Fibroblast of skin of back (primary cell): ENCODE results near the gene AFTPH.

ENCODE experiments used
- DNase-seq: peaks from one replicate; pipeline ENCODE4 v3.0.0-alpha.2; 2013

The AFTPH gene

GRCh38 chr2:64591188-64591587, 67.1 kb downstream of the AFTPH start:
- DNase-seq: no peak

DNA sequence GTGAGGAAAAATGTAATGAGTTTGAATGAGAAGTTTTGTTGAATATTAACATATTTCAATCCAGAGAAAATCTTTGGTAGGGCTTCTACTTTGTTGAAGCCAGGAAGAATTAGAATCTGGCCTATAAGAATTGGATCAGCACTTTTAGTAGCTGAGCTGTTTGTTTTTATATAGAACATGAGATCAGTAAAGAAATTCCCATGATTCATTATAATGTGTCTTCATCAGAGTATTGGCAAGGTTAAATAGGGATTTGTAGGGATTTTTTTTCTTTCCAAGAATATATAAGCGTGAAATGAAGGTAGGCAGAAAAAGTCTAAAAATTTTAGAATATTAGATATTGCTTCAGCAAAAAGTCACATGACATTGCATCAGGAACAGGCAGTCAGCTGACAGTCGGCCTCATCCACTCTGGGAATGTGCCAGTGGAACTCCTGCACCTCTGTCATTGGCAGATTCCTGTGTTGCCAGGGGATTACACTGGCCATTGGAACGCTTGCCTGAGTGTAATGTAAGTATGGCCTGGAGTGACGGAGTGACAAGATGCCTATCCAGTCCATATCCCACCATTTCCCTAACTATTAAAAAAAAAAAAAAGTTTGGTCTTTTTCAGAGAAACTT, 69.0 kb downstream of the AFTPH start:
- no peak for DNase-seq

DNA sequence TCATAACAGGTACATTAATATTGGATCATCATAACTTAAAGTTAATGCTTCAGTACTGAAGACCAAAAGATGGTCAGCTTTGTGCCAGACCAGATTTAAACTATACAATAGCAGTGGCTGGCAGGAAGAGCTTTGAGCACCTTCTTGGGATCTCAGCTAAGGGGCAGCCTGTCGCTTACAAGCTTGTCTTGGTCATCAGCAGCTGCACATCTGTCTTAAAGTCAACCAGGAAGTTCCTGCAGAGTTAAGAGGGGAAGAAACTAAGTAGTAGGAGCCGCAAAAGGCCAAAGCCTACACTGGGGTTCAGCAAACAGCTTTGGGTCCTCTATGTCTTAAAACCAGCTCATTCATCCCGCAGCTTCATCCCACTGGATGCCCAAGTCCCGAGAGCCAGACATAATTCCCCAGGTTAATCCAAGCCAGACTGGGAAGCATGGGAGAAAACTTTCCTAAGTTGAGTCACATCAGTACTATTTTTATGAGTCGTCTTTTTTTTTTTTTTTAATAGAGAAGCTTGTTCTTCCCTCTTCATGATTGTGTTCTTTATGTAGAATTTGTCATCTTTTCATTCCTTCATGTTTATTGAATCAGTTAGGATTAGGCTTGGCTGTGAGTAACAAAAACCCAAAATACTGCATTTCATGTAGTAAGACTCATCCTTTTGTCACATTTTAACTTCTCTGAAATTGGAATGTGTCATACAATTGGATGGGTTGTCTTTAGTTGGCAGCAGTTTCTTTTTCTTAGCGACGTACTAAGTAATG, 70.3 kb downstream of the AFTPH start:
- DNase-seq: peak; percentile 93

DNA sequence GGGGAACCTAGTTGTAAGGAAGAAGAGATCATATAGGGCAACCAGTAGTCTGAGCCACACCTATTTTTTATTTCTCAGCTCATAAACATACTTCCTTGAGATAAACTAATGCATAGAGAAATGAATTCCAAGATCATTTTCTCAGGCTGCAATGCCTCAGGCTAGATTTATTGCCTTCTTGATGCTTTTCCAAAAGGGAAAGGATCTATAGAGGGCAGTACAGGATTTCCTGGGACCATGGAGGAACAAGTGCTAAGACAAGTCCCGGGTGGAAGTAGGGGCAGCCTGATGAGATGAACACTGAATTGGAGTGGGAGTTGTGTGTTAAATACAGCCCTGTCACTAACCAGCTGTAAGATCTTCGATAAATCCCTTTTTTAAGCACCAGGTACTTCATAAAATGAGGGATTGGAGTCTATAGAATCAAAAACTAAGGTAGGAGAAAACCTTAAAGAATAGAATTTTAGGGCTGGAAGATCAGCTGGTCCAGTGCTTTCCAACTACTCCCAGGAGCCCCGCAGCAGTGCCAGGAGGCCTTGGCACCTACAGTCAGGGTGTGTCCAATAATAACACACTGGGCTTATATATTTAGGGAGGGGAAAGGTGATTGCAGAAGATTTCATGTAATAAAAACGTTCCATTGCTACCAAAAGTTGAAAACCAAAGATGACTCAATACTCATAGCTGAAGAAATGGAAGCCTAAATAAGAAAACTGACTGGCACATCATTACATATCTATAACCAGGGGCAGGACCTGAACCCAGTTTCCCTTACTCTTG, 71.5 kb downstream of the AFTPH start:
- peak; percentile 41 for DNase-seq

GRCh38 chr2:64598226-64598625, 74.1 kb downstream of the AFTPH start:
- no peak for DNase-seq

GRCh38 chr2:64599469-64599868, 75.3 kb downstream of the AFTPH start:
- DNase-seq: no peak

DNA sequence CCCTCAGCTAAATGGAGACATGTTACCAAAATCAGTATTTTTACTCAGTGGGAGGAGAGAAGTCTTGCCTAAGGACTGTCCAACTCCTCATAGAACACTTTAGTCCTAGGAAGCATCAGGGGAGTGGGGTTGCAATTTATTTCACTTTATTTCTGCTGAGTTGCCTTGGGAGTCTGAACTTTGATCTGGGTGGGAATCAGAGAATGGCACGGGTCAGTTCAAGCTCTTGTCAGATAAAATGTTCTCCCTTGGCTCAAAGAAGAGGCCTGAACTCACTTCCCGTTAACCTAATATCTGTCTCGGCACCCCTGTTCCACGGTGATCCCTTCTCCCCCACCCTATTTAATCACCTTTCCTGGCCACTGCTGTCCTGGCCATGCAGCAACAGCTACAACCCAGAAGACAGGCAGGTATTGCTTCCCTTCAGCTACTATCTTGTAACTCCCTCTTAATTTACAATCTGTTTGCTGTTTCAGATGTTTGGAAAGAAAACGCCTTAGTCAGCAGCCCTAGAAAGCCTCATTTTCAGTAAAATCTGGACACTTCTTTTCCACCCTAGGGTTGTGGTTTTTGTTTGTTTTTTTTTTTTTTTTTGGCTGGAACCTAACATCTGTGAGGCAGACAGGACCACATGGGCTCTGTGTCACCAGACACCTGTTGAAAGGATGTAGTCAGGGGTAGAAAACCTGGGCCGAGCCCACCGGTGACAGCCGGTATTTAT, 77.1 kb downstream of the AFTPH start:
- no peak for DNase-seq

DNA sequence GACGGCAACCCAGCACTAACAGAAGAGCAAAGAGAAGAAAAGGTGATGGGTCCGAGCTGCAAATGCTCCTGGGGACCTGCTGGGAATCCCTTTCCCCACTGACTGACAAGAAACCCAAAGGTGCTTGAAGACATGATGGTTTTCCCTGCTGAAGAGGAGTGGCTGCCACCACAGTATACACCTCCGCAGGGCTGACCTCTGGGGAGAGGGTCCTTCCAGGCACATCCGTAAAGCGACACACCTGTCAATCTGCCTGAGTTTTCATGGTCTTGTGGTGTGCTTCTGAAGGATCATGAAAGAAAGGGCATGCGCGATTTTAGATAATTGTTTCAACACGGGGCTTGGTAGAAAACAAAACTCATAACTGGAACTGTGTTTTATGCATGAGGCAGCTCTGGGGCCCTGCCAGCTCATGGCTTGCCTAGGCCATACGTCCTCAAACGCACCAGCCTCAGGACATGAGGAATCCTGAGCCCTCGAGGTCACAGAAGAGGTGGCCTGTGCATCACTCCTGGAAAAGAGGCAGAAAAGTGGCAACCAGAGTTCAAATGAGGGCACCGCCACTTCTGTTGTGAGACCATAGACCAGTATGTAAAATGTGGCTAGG, 77.8 kb downstream of the AFTPH start:
- no peak for DNase-seq

GRCh38 chr2:64602436-64602835, 78.3 kb downstream of the AFTPH start:
- no peak for DNase-seq

GRCh38 chr2:64604155-64604554, 80.0 kb downstream of the AFTPH start:
- DNase-seq: no peak

GRCh38 chr2:64605026-64605471, 80.9 kb downstream of the AFTPH start:
- peak; percentile 72 for DNase-seq

DNA sequence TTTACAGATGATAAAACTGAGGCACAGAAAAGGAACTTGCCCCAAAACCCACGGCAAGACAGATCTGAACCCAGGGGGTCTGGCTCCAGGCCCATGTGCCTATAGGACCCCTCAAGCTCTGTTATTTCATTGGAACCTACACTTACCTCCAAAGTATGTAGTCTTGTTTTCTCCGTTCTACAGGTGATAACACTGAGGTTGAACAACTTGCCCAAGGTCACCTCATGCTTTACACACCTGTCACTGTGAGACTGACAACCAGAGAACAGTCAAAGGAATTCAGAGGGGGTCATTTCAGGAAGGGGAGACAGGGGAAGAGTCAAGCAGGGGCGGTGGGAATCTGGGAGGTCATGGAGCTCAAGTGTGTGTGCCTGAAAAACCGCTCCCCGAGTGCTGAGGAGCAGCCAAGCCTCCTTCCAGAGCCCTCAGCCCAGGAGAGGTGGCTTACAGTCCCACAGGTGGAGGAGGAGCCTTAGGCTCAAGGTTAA, 81.9 kb downstream of the AFTPH start:
- DNase-seq: no peak

- DNase-seq: peak; percentile 57
Measured at GRCh38 chr2:64606479-64607363, 82.6 kb downstream of the AFTPH start.

DNA sequence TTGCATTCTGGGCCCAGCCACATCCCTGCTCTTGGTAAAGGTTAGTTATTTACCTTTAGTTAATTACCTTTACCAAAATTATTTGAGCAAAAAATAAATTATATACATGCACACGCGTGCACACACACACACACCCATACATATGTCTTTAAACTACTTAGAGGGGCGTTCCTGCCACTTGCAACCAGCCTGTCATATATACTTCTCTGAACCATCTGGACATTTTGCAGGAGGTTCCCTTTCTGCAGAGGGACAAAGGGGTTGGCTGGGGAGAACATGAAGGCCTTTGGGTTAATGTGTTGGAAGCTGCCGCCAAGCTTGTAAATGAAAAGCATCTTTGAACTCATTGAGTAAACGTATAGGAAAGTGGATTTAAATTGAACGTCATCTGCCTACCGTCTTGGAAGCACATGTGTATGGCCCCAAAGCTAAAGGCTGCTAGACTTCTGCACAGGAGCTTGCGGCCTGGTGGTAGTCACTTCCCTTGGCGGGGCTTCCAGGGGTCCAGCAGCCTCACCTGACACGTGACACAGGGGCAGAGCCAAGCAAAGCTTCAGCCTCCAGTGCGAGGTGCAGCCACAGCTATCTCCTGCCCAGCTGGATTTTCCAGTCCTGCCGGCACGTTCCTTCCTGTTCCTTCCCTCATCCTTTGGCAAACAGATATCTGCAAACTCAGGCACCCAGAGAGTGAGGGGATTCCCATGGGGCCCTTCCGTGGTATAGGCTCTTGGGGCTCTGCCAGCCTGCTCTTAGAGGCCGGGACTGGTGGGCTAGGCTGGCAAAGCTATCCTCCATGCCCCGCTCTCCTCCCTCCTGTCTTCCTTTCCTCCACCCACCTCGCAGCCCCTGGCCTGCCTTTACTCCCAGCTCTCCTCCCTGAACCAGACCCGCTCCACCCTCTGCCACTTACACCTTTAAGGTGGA, 83.5 kb downstream of the AFTPH start:
- DNase-seq: no peak

- no peak for DNase-seq
Measured at GRCh38 chr2:64608867-64609226, 84.7 kb downstream of the AFTPH start.

DNA sequence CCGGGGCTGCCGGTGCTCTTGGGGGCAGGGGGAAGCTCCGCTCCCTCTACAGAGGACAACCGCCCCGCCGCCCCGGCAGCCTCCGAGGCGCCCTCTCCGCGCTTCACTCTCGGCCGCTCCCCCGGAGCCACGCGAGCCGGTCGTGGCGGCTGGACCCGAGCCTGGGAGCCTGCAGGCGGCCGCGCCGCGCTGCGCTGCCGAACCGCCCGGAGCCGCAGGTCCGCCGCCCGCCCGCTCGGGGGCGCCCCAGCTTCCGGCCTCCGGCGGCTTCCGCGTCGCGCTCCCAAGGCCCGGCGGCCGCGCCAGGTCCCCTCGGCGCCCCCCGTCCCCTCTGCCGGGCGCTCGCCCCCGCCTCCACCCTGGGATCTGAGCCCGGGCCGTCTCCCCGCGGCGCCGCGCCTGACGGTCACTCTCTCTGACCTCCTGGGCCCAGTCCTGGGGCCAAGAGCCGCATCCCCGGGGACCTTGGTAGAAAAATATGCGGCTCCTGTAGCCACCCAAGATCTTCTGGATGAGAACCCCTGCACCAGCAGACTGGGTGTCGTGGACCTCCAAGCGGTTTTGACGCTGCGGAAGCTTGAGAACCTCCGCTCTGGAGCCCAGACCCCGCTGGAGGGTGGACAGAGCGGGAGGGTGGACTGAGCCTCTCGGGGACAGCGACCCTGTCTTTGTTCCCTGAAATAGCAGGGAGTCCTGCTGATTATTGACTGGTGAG, 85.3 kb downstream of the AFTPH start:
- DNase-seq: no peak

- no peak for DNase-seq
Measured at GRCh38 chr2:64609942-64610281, 85.8 kb downstream of the AFTPH start.

- peak; percentile 63 for DNase-seq
Measured at GRCh38 chr2:64610316-64610855, 86.3 kb downstream of the AFTPH start.

DNA sequence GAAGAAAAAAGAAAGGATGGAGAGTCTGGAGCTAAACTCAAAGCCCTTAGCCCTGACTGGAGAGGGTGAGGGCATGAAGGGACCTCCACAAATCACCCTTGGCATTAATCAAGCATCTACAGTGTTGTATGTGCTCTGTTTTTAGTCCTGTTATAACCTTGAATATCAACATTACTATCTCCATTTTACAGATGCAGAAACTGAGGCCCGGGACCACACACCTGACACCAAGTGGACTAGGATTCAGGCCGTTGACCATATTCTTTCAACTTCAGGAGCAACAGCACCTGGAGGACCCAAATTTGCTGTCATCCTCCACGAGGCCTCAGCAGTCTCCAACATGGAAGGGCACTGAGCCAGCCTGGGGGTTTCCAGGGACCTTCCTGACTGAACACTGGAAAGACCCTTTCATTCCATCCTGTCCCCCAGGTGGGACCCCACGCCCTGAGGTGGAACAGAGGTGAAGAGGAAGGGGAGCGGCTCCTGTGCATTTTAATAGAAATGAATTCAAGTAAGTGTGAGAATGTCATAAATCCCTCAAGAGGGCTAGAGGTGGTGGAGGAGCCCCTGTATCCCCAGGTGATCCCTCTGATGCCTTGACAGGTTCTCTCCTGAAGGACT, 88.6 kb downstream of the AFTPH start:
- DNase-seq: no peak
